ENCODE measurements around the gene PDIA6.

DNA sequence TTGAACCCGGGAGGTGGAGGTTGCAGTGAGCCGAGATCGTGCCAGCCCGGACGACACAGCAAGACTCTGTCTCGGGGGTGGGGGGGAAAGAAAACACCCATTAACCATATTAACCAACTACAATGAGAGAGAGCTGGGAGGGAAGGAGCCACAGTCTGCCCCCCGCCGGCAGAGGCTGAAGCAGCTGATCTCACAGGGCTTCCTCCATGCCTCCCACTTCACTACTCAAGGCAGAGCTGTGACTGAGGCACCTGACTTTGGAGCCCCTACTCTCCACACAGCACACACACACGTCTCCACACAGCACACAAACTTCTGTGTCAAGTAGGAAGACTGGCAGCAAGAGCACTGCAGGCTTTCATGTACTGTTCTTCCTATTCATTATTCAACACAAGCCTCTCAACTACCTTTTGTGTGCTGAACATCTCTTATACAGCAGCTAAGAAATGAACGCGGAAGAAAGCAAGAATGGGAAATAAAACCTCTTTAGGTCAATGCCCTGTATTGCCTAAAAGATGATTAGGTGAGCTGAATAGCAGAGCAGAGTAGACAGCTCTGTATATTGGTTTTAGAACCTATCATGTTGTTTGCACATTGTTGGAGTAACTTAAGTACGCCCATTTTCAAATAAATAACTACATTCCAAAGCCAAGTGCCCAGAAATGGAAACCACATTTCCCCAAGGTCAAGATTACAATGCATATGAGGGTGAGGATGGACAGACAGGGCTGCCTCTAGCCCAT is 26.2 kb downstream of the PDIA6 start:
- TF ChIP-seq, protein P1, sequence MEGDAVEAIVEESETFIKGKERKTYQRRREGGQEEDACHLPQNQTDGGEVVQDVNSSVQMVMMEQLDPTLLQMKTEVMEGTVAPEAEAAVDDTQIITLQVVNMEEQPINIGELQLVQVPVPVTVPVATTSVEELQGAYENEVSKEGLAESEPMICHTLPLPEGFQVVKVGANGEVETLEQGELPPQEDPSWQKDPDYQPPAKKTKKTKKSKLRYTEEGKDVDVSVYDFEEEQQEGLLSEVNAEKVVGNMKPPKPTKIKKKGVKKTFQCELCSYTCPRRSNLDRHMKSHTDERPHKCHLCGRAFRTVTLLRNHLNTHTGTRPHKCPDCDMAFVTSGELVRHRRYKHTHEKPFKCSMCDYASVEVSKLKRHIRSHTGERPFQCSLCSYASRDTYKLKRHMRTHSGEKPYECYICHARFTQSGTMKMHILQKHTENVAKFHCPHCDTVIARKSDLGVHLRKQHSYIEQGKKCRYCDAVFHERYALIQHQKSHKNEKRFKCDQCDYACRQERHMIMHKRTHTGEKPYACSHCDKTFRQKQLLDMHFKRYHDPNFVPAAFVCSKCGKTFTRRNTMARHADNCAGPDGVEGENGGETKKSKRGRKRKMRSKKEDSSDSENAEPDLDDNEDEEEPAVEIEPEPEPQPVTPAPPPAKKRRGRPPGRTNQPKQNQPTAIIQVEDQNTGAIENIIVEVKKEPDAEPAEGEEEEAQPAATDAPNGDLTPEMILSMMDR (conservative IDR thresholded peaks at IDR 0.05; ENCODE audit: low read depth, low read length): no peak
- TF ChIP-seq RFX5 (IDR thresholded peaks at IDR 0.05; ENCODE audit: low read depth, low read length) (no peak), RCOR1 (IDR thresholded peaks at IDR 0.05; ENCODE audit: insufficient replicate concordance, low read length) (no peak)
